Caco-2 (cell line): Measurements from ENCODE around the gene SLC2A4RG. TPM values are rescaled to one million over a fixed set of nuclear protein-coding genes. Genes with fewer than 3 reads are reported as not detected.

Experiments
- Bru-seq: library from RNA; stranded (reverse); fragments of 400-500 nt; gene quantifications from one replicate; lab custom pipeline; 2021; lab: Mats Ljungman, UMichigan
- BruChase-seq, 2 experiments: library from RNA; stranded (reverse); fragments of 400-500 nt; gene quantifications; one replicate each; lab custom pipeline; 2021; lab: Mats Ljungman, UMichigan
- BruUV-seq: library from RNA; stranded (reverse); fragments of 400-500 nt; replicated peaks from 2 replicates; lab custom pipeline; 2021; lab: Mats Ljungman, UMichigan
- CTCF ChIA-PET: fragments of 300-600 bp; sonication (Branson Sonifier 250); formaldehyde crosslinking; loops from one replicate; lab custom pipeline; 2022; ENCODE audit warnings: antibody characterized with exemption; lab: Charles Lee
- POLR2A ChIA-PET: fragments of 300-600 bp; sonication (Branson Sonifier 250); formaldehyde crosslinking; loops from one replicate; lab custom pipeline; 2022; ENCODE audit warnings: antibody characterized with exemption; lab: Charles Lee
- DNase-seq, 2 experiments: peaks; one replicate each; pipeline versions ENCODE4 v3.0.0 to v3.0.0-alpha.2; 2020 to 2022
- H3K27me3 ChIP-seq: replicated peaks from 2 replicates; pipeline ENCODE4 v1.6.0; 2011; ENCODE audit warnings: low read length; ENCODE audit not compliant: control insufficient read depth, insufficient read depth
- H3K36me3 ChIP-seq: 2 replicates; pipeline ENCODE4 v1.5.1; 2011; ENCODE audit warnings: low read length; ENCODE audit not compliant: control insufficient read depth, insufficient read depth
- H3K4me1 ChIP-seq: fragments of 250-450 bp; sonication (Bioruptor Pico); 2 replicates; pipeline ENCODE4 v1.5.1; 2020; ENCODE audit warnings: mild to moderate bottlenecking
- H3K4me3 ChIP-seq: 2 replicates; pipeline ENCODE4 v1.5.1; 2011; ENCODE audit warnings: low read depth, mild to moderate bottlenecking, control low read depth, low read length
- H3K9me3 ChIP-seq: fragments of 250-450 bp; sonication (Bioruptor Pico); 2 replicates; pipeline ENCODE4 v1.5.1; 2020; ENCODE audit warnings: mild to moderate bottlenecking, moderate library complexity
- H3K27ac Mint-ChIP-seq: one replicate; pipeline ENCODE4 v1.8.0; 2022; ENCODE audit warnings: mixed read lengths; ENCODE audit not compliant: unreplicated experiment
- H3K27me3 Mint-ChIP-seq: one replicate; pipeline ENCODE4 v1.8.0; 2022; ENCODE audit warnings: mixed read lengths; ENCODE audit not compliant: insufficient read depth, unreplicated experiment
- H3K36me3 Mint-ChIP-seq: one replicate; pipeline ENCODE4 v1.8.0; 2022; ENCODE audit warnings: mild to moderate bottlenecking, mixed read lengths; ENCODE audit not compliant: insufficient read depth, unreplicated experiment
- H3K4me1 Mint-ChIP-seq: one replicate; pipeline ENCODE4 v1.8.0; 2022; ENCODE audit warnings: low read depth, mixed read lengths; ENCODE audit not compliant: unreplicated experiment
- H3K4me3 Mint-ChIP-seq: one replicate; pipeline ENCODE4 v1.8.0; 2022; ENCODE audit warnings: mild to moderate bottlenecking, moderate library complexity, mixed read lengths; ENCODE audit not compliant: unreplicated experiment
- H3K9me3 Mint-ChIP-seq: one replicate; pipeline ENCODE4 v1.8.0; 2022; ENCODE audit warnings: mixed read lengths; ENCODE audit not compliant: unreplicated experiment
- CTCF ChIP-seq, 2 experiments: fragments of 200-600 bp in 1 of 2; IDR thresholded peaks; 1 replicate in 1 of 2; 2 replicates in 1 of 2; pipeline versions ENCODE4 v1.5.1 to v1.8.0; 2011 to 2022; ENCODE audit warnings: antibody characterized with exemption in 1 of 2, control low read depth in 1 of 2, inconsistent platforms in 1 of 2, low read depth in 1 of 2, low read length in 1 of 2, mild to moderate bottlenecking in 1 of 2, moderate library complexity in 1 of 2; ENCODE audit not compliant: insufficient read depth in 1 of 2, severe bottlenecking in 1 of 2, unreplicated experiment in 1 of 2
- intact Hi-C: fragments of 100-400 bp; cut with micrococcal nuclease; formaldehyde crosslinking; loops from one replicate; pipeline ENCODE4 v1.10.0; 2022; ENCODE audit not compliant: unreplicated experiment
- long read RNA-seq: library from polyadenylated mRNA; stranded (forward); transcript quantifications from one replicate; pipeline ENCODE4 v2.0.0, GENCODE V29; 2022
- total RNA-seq: library from RNA; stranded (reverse); gene quantifications from 2 replicates; pipeline ENCODE4 v1.2.3, GENCODE V29; 2022

SLC2A4RG gene, protein sequence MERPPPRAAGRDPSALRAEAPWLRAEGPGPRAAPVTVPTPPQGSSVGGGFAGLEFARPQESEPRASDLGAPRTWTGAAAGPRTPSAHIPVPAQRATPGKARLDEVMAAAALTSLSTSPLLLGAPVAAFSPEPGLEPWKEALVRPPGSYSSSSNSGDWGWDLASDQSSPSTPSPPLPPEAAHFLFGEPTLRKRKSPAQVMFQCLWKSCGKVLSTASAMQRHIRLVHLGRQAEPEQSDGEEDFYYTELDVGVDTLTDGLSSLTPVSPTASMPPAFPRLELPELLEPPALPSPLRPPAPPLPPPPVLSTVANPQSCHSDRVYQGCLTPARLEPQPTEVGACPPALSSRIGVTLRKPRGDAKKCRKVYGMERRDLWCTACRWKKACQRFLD
- 211 and 234 TPM in 2 replicates for total RNA-seq
- percentile 70 among the genes with signal in this experiment for Bru-seq, nascent RNA
- BruChase-seq, experiment 1, labeled RNA remaining after a 2-hour chase: percentile 79 among the genes with signal in this experiment
- percentile 93 among the genes with signal in this experiment for BruChase-seq, experiment 2, labeled RNA remaining after a 6-hour chase
- long read RNA-seq, transcript SLC2A4RG-201 (8 exons, 1,731 nt): major isoform, 37 of 77 reads
- long read RNA-seq, partial matches to known transcripts: 27 of 77 reads
- long read RNA-seq, other reads (novel, unspliced or antisense): 13 of 77 reads

DNA sequence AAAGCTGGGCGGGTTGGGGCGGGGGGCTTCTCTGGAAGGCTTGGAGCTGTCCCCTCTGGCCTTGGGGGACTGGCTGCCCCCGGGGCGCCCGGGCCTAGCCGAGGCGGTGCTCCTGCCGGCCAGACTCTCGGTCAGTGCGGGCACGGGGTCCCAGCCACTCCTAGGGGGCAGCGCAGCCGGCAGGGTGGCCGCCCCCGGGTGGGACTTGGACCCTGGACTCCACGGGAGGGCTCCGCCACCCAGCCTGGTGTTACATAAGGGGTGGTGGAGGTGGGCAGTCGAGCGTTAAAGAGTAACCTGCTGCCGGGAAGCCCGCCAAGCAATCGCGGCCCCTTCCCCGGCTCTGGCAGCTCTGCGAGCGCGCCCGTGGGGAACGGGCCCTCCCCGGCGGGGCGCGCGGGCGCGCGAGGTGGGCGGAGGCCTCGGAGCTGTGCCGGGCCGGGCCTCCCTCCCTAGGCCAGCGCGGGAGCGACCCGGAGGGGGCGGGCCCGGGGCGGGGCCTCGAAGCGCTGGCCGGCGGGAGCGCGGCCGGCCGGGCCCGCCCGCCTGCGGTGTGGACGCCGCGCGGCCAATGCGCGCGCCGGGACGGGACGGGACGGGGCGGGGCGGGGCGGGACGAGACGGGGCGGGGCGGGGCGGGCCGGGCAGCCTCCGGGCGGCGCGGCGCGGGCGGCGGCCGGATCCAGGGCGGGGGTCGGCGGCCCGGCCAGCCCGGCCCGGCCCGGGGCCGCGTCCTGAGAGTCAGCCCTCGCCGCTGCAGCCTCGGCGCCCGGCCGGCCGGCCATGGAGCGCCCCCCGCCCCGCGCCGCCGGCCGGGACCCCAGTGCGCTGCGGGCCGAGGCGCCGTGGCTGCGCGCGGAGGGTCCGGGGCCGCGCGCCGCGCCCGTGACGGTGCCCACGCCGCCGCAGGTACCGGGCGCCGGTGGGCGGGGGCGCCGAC lies at the start of gene SLC2A4RG:
TSS of gene SLC2A4RG (plus strand) at position 647 of the 940 bp plus-strand sequence. CDS start at position 784, 137 bp downstream.
- intact Hi-C loops: no loop called here
- TF ChIP-seq CTCF (IDR thresholded peaks at IDR 0.05; ENCODE audit: insufficient read depth in 1 of 2, low read depth in 1 of 2, low read length in 1 of 2, severe bottlenecking in 1 of 2, unreplicated experiment in 1 of 2): no peak
- Histone ChIP-seq H3K4me3 (peak within 1 kb of the TSS; percentile 72), H3K27me3 (no peaks in the 10 kb centered on the region), H3K36me3 (peaks cover 19% of the 10 kb centered on the region), H3K4me1 (peaks cover 24% of the 10 kb centered on the region), H3K9me3 (no peaks in the 10 kb centered on the region)
- Mint-ChIP-seq H3K4me3 (peak within 1 kb of the TSS; percentile 88), H3K27ac (peak within 1 kb of the TSS; percentile 87), H3K27me3 (no peaks in the 10 kb centered on the region), H3K4me1 (no peaks in the 10 kb centered on the region), H3K9me3 (no peaks in the 10 kb centered on the region), H3K36me3 (peaks cover 79% of the 10 kb centered on the region)
- CTCF ChIA-PET: interaction anchor here (0.7 to 1.3 kb wide), 4 partner anchors 14 to 201 kb away, joined by 3 to 6 read pairs (median 4); partner anchors contain the start of genes ARFRP1, TPD52L2 and ZGPAT
- no TSS peak for BruUV-seq
- POLR2A ChIA-PET: interaction anchor here (0.5 to 1.6 kb wide), 5 partner anchors 32 to 1334 kb away, joined by 3 to 12 read pairs (median 4); partner anchors contain the start of genes ARFRP1, HELZ2, TPD52L2 and ZGPAT
- peak; percentile 85 to 96 for DNase-seq

DNA sequence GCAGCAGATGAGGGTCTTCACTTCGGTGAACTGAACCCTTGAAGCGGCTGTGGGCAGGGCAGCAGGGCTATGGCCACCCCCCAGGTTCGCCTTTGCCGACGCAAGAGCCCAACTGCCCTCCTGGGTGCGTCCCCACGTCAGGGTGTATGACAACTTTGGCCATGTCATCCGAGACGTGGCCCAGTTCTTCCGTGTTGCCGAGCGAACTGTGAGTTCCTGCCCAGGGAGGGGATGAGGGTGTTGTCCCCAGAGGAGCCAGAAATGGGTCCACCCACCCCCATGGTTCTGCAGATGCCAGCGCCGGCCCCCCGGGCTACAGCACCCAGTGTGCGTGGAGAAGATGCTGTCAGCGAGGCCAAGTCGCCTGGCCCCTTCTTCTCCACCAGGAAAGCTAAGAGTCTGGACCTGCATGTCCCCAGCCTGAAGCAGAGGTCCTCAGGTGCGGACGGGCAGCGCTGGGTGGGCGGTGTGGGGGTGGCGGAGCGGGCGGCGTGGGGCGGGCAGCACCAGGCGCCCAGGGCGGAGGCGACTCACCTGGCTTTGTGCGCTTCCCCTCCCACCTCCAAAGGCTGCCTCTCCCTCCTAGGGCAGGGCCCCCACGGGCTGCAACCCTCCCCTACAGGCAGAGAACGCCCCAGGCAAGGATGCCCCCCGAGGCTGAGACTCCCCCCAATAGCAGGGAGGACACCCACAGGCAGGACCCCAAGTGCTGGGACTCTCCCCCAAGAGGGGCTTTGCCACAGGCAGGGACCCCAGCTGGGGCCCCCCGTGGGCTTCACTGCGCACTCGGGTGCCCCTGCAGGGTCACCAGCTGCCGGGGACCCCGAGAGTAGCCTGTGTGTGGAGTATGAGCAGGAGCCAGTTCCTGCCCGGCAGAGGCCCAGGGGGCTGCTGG lies 49.3 kb upstream of the SLC2A4RG start:
- Mint-ChIP-seq H3K27me3 (no peaks in the 10 kb centered on the region), H3K36me3 (peaks cover 91% of the 10 kb centered on the region), H3K9me3 (no peaks in the 10 kb centered on the region), H3K4me1 (no peaks in the 10 kb centered on the region), H3K27ac (no peak overlapping the region), H3K4me3 (no peak overlapping the region)
- ChIA-PET POLR2A (no interaction called here), CTCF (no interaction called here)
- Histone ChIP-seq H3K36me3 (no peaks in the 10 kb centered on the region; the same call in 1 of the 2 replicates), H3K4me3 (no peak overlapping the region), H3K27me3 (no peaks in the 10 kb centered on the region), H3K4me1 (peaks cover 24% of the 10 kb centered on the region), H3K9me3 (peaks cover 3% of the 10 kb centered on the region; the same call in 1 of the 2 replicates)
- intact Hi-C loops: loop anchor here (5.0 kb wide), 1 partner anchor 153 kb away; the partner anchor contains the start of gene PTK6
- TF ChIP-seq CTCF (IDR thresholded peaks at IDR 0.05; ENCODE audit: insufficient read depth in 1 of 2, low read depth in 1 of 2, low read length in 1 of 2, severe bottlenecking in 1 of 2, unreplicated experiment in 1 of 2): no peak
- no peak for DNase-seq
- no TSS peak for BruUV-seq
